GM21515 (cell line): Measurements from ENCODE around the gene BCL2L13.
"Not testable (repeated sequence)": the region's sequence is repeated elsewhere in the genome, so short reads cannot be mapped to it uniquely, and the experiment has no call there.

ENCODE experiments used
- ATAC-seq: cut with Tn5 transposase; IDR thresholded peaks from one replicate; pipeline ENCODE4 v1.9.1; 2021; ENCODE audit not compliant: unreplicated experiment

Gene BCL2L13

GRCh38 chr22:17636850-17637249 is 1.7 kb upstream of the BCL2L13 start:
- not testable (repeated sequence) for ATAC-seq

GRCh38 chr22:17637490-17638181 is 921 bp upstream of the BCL2L13 start:
- ATAC-seq, result no peak

GRCh38 chr22:17638182-17638431 is 450 bp upstream of the BCL2L13 start:
- peak; percentile 13 for ATAC-seq

GRCh38 chr22:17639247-17639741 is 737 bp downstream of the BCL2L13 start:
- no peak for ATAC-seq

GRCh38 chr22:17641269-17641668 is 2.7 kb downstream of the BCL2L13 start:
- no peak for ATAC-seq

GRCh38 chr22:17642357-17642756 is 3.8 kb downstream of the BCL2L13 start:
- not testable (repeated sequence) for ATAC-seq

GRCh38 chr22:17647452-17647851 is 8.9 kb downstream of the BCL2L13 start:
- ATAC-seq, result no peak

GRCh38 chr22:17647991-17648390 is 9.4 kb downstream of the BCL2L13 start:
- no peak for ATAC-seq

- no peak for ATAC-seq
These were observed 10.0 kb downstream of the BCL2L13 start for GRCh38 chr22:17648569-17648968.

GRCh38 chr22:17655289-17655688 is 16.7 kb downstream of the BCL2L13 start:
- ATAC-seq, result no peak

- no peak for ATAC-seq
These were observed 18.4 kb downstream of the BCL2L13 start for GRCh38 chr22:17656870-17657395.

- ATAC-seq, result no peak
These were observed 26.0 kb downstream of the BCL2L13 start for GRCh38 chr22:17664414-17665055.

GRCh38 chr22:17665248-17665647 is 26.7 kb downstream of the BCL2L13 start:
- ATAC-seq, result no peak

- no peak for ATAC-seq
These were observed 27.3 kb downstream of the BCL2L13 start for GRCh38 chr22:17665854-17666253.

GRCh38 chr22:17671521-17672092 is 33.0 kb downstream of the BCL2L13 start:
- ATAC-seq, result not testable (repeated sequence)

GRCh38 chr22:17672417-17672991 is 33.9 kb downstream of the BCL2L13 start:
- no peak for ATAC-seq

- no peak for ATAC-seq
These were observed 35.6 kb downstream of the BCL2L13 start for GRCh38 chr22:17674152-17674551.

GRCh38 chr22:17675584-17675983 is 37.0 kb downstream of the BCL2L13 start:
- no peak for ATAC-seq

- ATAC-seq, result no peak
These were observed 40.3 kb downstream of the BCL2L13 start for GRCh38 chr22:17678817-17679385.

- no peak for ATAC-seq
These were observed 45.7 kb downstream of the BCL2L13 start for GRCh38 chr22:17684245-17684644.

- no peak for ATAC-seq
These were observed 54.3 kb downstream of the BCL2L13 start for GRCh38 chr22:17692841-17693240.
